Hepatocyte (in vitro differentiated cells): ENCODE data around the gene ZMYM4.

Experiments
- CTCF ChIP-seq: fragments of 200-600 bp; sonication (generic); IDR thresholded peaks from 2 replicates; pipeline ENCODE4 v1.5.1; 2016; ENCODE audit warnings: antibody characterized with exemption, mild to moderate bottlenecking; ENCODE audit not compliant: poor library complexity
- EZH2 ChIP-seq: fragments of 200-600 bp; sonication (generic); IDR thresholded peaks from 2 replicates; pipeline ENCODE4 v1.6.1; 2016; ENCODE audit warnings: antibody characterized with exemption, mild to moderate bottlenecking, borderline replicate concordance
- EZH2phosphoT487 ChIP-seq: fragments of 200-600 bp; sonication (generic); IDR thresholded peaks from one replicate; pipeline ENCODE4 v1.6.1; 2018; ENCODE audit warnings: antibody characterized with exemption, mild to moderate bottlenecking, low read depth, moderate library complexity; ENCODE audit not compliant: unreplicated experiment, severe bottlenecking

GRCh38 chr1:35452106-35452774 is 183.7 kb downstream of the ZMYM4 start:
- no peak for TF ChIP-seq CTCF
- TF ChIP-seq EZH2phosphoT487: no peak
- TF ChIP-seq EZH2: no peak
